A549 (cell line): Measurements from ENCODE around the gene KNOP1. TPM values are rescaled to one million over a fixed set of nuclear protein-coding genes. Genes with fewer than 3 reads are reported as not detected.

ENCODE experiments used
- ATAC-seq, 2 experiments: fragments of 200-7000 bp in 1 of 2; fragments of >200 bp in 1 of 2; cut with Nextera tagmentation in 1 of 2; cut with Tn5 transposase in 1 of 2; 3 replicates each; pipeline versions ENCODE4 v1.8.0 to v1.9.1; 2018 to 2020; ENCODE audit warnings: mild to moderate bottlenecking in 1 of 2, moderate library complexity in 1 of 2
- CTCF ChIA-PET: fragments of 300-600 bp; sonication (Branson Sonifier 250); formaldehyde crosslinking; extraction: SDS; loops from one replicate; lab custom pipeline; 2021; ENCODE audit warnings: antibody characterized with exemption, inconsistent platforms; lab: Yijun Ruan, JAX
- POLR2A ChIA-PET: fragments of 350-600 bp; formaldehyde crosslinking; extraction: SDS; loops from one replicate; lab custom pipeline; 2021; ENCODE audit warnings: antibody characterized with exemption, inconsistent platforms; lab: Yijun Ruan, JAX
- DNase-seq, 2 experiments: peaks; one replicate each; pipeline versions ENCODE4 v3.0.0 to v3.0.0-alpha.2; 2011 to 2016; ENCODE audit warnings: low read depth in 1 of 2, low spot score in 1 of 2
- FAIRE-seq: peaks from 2 replicates; lab custom pipeline; 2011; peaks lifted over from hg19 to GRCh38; lab: Jason Lieb, UNC
- H3K27ac ChIP-seq, 2 experiments: fragments of >200 bp; sonication (Bioruptor Twin); formaldehyde crosslinking; 3 replicates each; pipeline ENCODE4 v1.5.1; 2016 to 2017
- H3K4me1 ChIP-seq: fragments of >200 bp; sonication (Bioruptor Twin); formaldehyde crosslinking; 3 replicates; pipeline ENCODE4 v1.6.1; 2016
- H3K4me2 ChIP-seq: fragments of >200 bp; sonication (Bioruptor Twin); formaldehyde crosslinking; 3 replicates; pipeline ENCODE4 v1.6.1; 2016
- H3K4me3 ChIP-seq: fragments of >200 bp; sonication (Bioruptor Twin); formaldehyde crosslinking; 3 replicates; pipeline ENCODE4 v1.5.1; 2016
- H3K9me3 ChIP-seq: fragments of >200 bp; sonication (Bioruptor Twin); formaldehyde crosslinking; 3 replicates; pipeline ENCODE4 v1.6.1; 2016
- CBX2 ChIP-seq: fragments of 200-600 bp; sonication (generic); IDR thresholded peaks from 2 replicates; pipeline ENCODE4 v1.6.1; 2016; ENCODE audit warnings: low read depth, mild to moderate bottlenecking, borderline replicate concordance
- CBX8 ChIP-seq: fragments of 200-600 bp; sonication (generic); IDR thresholded peaks from 2 replicates; pipeline ENCODE4 v1.6.1; 2016
- CEBPB ChIP-seq, 2 experiments: fragments of >200 bp in 1 of 2; sonication (Bioruptor Twin) in 1 of 2; formaldehyde crosslinking in 1 of 2; IDR thresholded peaks; 2 replicates each; pipeline ENCODE4 v1.6.1; 2012 to 2016
- CHD4 ChIP-seq: fragments of 200-600 bp; sonication (generic); IDR thresholded peaks from 2 replicates; pipeline ENCODE4 v1.6.1; 2016; ENCODE audit warnings: antibody characterized with exemption, mild to moderate bottlenecking, borderline replicate concordance
- CTCF ChIP-seq: fragments of >200 bp; sonication (Bioruptor Twin); formaldehyde crosslinking; IDR thresholded peaks from 3 replicates; pipeline ENCODE4 v1.5.1; 2016
- EHF ChIP-seq: fragments of 250-450 bp; sonication (Bioruptor Pico); IDR thresholded peaks from 2 replicates; pipeline ENCODE4 v1.5.0; 2020; ENCODE audit warnings: mild to moderate bottlenecking
- EP300 ChIP-seq, 2 experiments: fragments of >200 bp; sonication (Bioruptor Twin); formaldehyde crosslinking; IDR thresholded peaks; 2 replicates in 1 of 2; 3 replicates in 1 of 2; pipeline ENCODE4 v1.6.1; 2016 to 2017
- FOSL2 ChIP-seq, 2 experiments: fragments of 450-650 bp in 1 of 2; fragments of >200 bp in 1 of 2; sonication (Bioruptor Twin) in 1 of 2; formaldehyde crosslinking; IDR thresholded peaks; 2 replicates each; pipeline versions ENCODE4 v1.5.0 to v1.6.1; 2016 to 2020; ENCODE audit warnings: mild to moderate bottlenecking in 1 of 2, moderate library complexity in 1 of 2
- FOXS1 ChIP-seq: fragments of 250-450 bp; sonication (Bioruptor Pico); IDR thresholded peaks from 2 replicates; pipeline ENCODE4 v1.5.0; 2020; ENCODE audit warnings: mild to moderate bottlenecking, moderate library complexity
- HOXB13 ChIP-seq: fragments of 250-450 bp; sonication (Bioruptor Pico); IDR thresholded peaks from 2 replicates; pipeline ENCODE4 v1.5.0; 2020; ENCODE audit warnings: low read depth, mild to moderate bottlenecking, moderate library complexity
- HOXB5 ChIP-seq: fragments of 250-450 bp; sonication (Bioruptor Pico); IDR thresholded peaks from 2 replicates; pipeline ENCODE4 v1.5.0; 2020; ENCODE audit warnings: mild to moderate bottlenecking, moderate library complexity
- JUN ChIP-seq, 2 experiments: fragments of >200 bp; sonication (Bioruptor Twin); formaldehyde crosslinking; IDR thresholded peaks; 2 replicates in 1 of 2; 3 replicates in 1 of 2; pipeline ENCODE4 v1.6.1; 2016 to 2017
- JUNB ChIP-seq: fragments of >200 bp; sonication (Bioruptor Twin); formaldehyde crosslinking; IDR thresholded peaks from 2 replicates; pipeline ENCODE4 v1.6.1; 2016
- KDM1A ChIP-seq: fragments of 200-600 bp; sonication (generic); IDR thresholded peaks from 2 replicates; pipeline ENCODE4 v1.6.1; 2016; ENCODE audit warnings: low read depth, mild to moderate bottlenecking
- KDM5A ChIP-seq: fragments of 200-600 bp; sonication (generic); IDR thresholded peaks from 2 replicates; pipeline ENCODE4 v1.6.1; 2016; ENCODE audit warnings: antibody characterized with exemption, mild to moderate bottlenecking
- MAFK ChIP-seq: fragments of 450-650 bp; IDR thresholded peaks from 2 replicates; pipeline ENCODE4 v1.6.1; 2014; ENCODE audit not compliant: partially characterized antibody
- MAX ChIP-seq: IDR thresholded peaks from 2 replicates; pipeline ENCODE4 v1.6.1; 2012
- MYC ChIP-seq: IDR thresholded peaks from 2 replicates; pipeline ENCODE4 v1.6.1; 2012; ENCODE audit warnings: mild to moderate bottlenecking, inconsistent platforms, low read length, improper control_type of control experiment, borderline replicate concordance
- NFE2L2 ChIP-seq: fragments of 150-350 bp; conservative IDR thresholded peaks from 2 replicates; pipeline ENCODE4 v1.6.1; 2014; ENCODE audit warnings: low read length
- POLR2A ChIP-seq: IDR thresholded peaks from 2 replicates; pipeline ENCODE4 v1.6.1; 2012; ENCODE audit warnings: mild to moderate bottlenecking, low read length
- RAD21 ChIP-seq, 2 experiments: fragments of >200 bp in 1 of 2; sonication (Bioruptor Twin) in 1 of 2; formaldehyde crosslinking in 1 of 2; IDR thresholded peaks in 1 of 2; conservative IDR thresholded peaks in 1 of 2; 2 replicates in 1 of 2; 3 replicates in 1 of 2; pipeline ENCODE4 v1.6.1; 2012 to 2018; ENCODE audit warnings: inconsistent platforms in 1 of 2
- RCOR1 ChIP-seq: fragments of 150-350 bp; IDR thresholded peaks from 2 replicates; pipeline ENCODE4 v1.6.1; 2014; ENCODE audit warnings: antibody characterized with exemption, low read length, low read depth
- REST ChIP-seq: fragments of 200-600 bp; sonication (generic); IDR thresholded peaks from 2 replicates; pipeline ENCODE4 v1.6.1; 2016; ENCODE audit warnings: antibody characterized with exemption, mild to moderate bottlenecking, moderate library complexity
- SMC3 ChIP-seq: fragments of >200 bp; sonication (Bioruptor Twin); formaldehyde crosslinking; IDR thresholded peaks from 3 replicates; pipeline ENCODE4 v1.6.1; 2018; ENCODE audit warnings: inconsistent platforms
- ZNF302 ChIP-seq: fragments of 250-450 bp; sonication (Bioruptor Pico); IDR thresholded peaks from 2 replicates; pipeline ENCODE4 v1.9.0; 2021; ENCODE audit warnings: inconsistent platforms, mild to moderate bottlenecking, moderate library complexity
- WGBS: methylation state at CpG from one replicate; pipeline ENCODE4 v1.1.6; 2017; ENCODE audit errors: missing lambda C conversion rate; 5-methylcytosine and 5-hydroxymethylcytosine counted together
- polyA plus RNA-seq, 4 experiments: library from polyadenylated mRNA; depleted of rRNA in 3 of 4; stranded (reverse); fragments of >200 nt; fragmentation: RNase III in 1 of 4; extraction: RNeasy Plus Mini Kit Qiagen cat#74134 plus additional on column Dnase treatment in 1 of 4; gene quantifications; 2 replicates in 3 of 4; 3 replicates in 1 of 4; pipeline ENCODE4 v1.2.3, GENCODE V29; 2011 to 2017
- TF ChIP-seq, protein P1 (sequence below): fragments of 450-650 bp; IDR thresholded peaks from 2 replicates; pipeline ENCODE4 v1.6.1; 2014; ENCODE audit warnings: antibody characterized with exemption
- TF ChIP-seq, protein P2 (sequence below): IDR thresholded peaks from 2 replicates; pipeline ENCODE4 v1.6.1; 2012; ENCODE audit warnings: low read depth, borderline replicate concordance

Gene KNOP1
- polyA plus RNA-seq, 2 of the 4 experiments (the other 2 are of a cell fraction) = 38.2 to 44.8 TPM

GRCh38 chr16:19687279-19687678 lies 30.7 kb downstream of the KNOP1 start:
- no peak for ATAC-seq
- CTCF ChIA-PET = interaction anchor here (0.6 kb wide), 1 partner anchor 55 kb away, joined by 4 read pairs; no protein-coding TSS in a partner anchor
- H3K9me3 ChIP-seq = no peaks in the 10 kb centered on the region
- H3K4me1 ChIP-seq = no peaks in the 10 kb centered on the region
- no peak for FAIRE-seq
- POLR2A ChIA-PET = no interaction called here
- H3K27ac ChIP-seq = no peak overlapping the region
- H3K4me2 ChIP-seq = no peak overlapping the region
- 88% methylated on average over 7 of the region's 7 CpGs for WGBS
- no peak for TF ChIP-seq CEBPB (IDR thresholded peaks at IDR 0.05)
- TF ChIP-seq REST = no peak
- no peak for TF ChIP-seq POLR2A
- no peak for TF ChIP-seq CHD4
- TF ChIP-seq EHF (CRISPR knock-in tag) = no peak
- no peak for TF ChIP-seq MYC
- no peak for TF ChIP-seq EP300 (IDR thresholded peaks at IDR 0.05)
- TF ChIP-seq NFE2L2 = no peak
- no peak for TF ChIP-seq HOXB5 (CRISPR knock-in tag)
- TF ChIP-seq CTCF = no peak
- no peak for TF ChIP-seq KDM5A
- TF ChIP-seq FOSL2 (IDR thresholded peaks at IDR 0.05) = no peak
- TF ChIP-seq FOSL2 (CRISPR knock-in tag; IDR thresholded peaks at IDR 0.05) = no peak
- no peak for TF ChIP-seq RCOR1
- no peak for TF ChIP-seq MAX
- TF ChIP-seq, all 56 proteins: peak for 0
- DNase-seq = no peak
- H3K4me3 ChIP-seq = no peak overlapping the region

DNA sequence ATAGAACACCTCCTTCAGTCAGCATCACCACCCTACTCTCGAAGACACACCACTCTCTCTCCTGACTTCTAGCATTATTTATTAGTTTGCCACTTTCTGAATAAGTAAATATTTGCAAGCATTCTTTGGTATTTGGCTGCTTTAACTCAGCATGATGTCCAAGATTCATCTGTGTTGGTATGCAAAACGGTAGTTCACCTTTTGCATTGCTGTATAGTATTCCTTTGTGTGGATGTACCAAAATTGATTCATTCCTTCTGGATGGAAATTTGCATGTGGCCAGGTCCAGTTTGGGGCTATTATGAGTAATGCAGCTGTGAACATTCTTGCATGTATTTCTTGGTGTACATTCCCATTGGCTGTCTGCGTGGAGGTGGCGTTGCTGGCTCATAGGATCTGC lies 32.9 kb downstream of the KNOP1 start:
- POLR2A ChIA-PET = no interaction called here
- DNase-seq = no peak
- no peak overlapping the region for H3K27ac ChIP-seq
- H3K9me3 ChIP-seq = no peaks in the 10 kb centered on the region
- no peak overlapping the region for H3K4me3 ChIP-seq
- H3K4me2 ChIP-seq = no peak overlapping the region
- no peaks in the 10 kb centered on the region for H3K4me1 ChIP-seq
- CTCF ChIA-PET = interaction anchor here (0.8 to 0.9 kb wide), 3 partner anchors 9 to 201 kb away, joined by 4 to 5 read pairs (median 4); no protein-coding TSS in a partner anchor
- FAIRE-seq = no peak
- 92% methylated on average over 4 of the region's 4 CpGs for WGBS
- TF ChIP-seq MAFK (no peak), KDM1A (peak; percentile 37; the same call in 1 of the 2 replicates)
- no peak for ATAC-seq

DNA sequence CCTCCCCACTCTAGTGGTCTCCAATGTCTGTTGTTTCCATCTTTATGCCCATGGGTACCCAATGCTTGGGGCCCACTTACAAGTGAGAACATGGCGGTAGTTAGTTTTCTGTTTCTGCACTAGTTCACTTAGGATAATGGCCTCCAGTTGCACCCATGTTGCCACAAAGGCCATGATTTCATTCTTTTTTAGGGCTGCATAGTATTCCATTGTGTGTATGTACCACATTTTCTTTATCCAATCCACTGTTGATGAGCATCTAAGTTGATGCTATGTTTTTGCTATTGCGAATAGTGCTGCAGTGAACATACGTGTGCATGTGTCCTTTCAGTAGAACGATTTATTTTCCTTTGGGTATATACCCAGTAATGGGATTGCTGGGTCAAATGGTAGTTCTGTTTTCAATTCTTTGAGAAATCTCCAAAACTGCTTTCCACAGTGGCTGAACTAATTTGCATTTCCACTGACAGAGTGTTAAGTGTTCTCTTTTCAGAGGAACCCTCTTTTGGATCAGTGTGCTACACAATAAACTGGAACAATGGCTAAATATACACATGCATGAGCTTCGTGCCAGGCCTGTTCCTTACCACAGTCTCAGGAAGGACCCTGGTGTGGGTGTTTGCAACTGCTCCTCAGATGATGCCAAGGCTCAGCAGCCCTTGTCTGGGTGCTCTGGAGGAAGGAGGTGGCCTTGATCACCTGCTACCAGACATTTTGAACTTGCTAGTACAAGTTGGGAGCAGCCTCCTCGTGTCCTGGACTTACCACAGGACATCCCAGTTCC lies 34.4 kb downstream of the KNOP1 start:
- ATAC-seq (no peak), DNase-seq (no peak), FAIRE-seq (no peak)
- ChIA-PET CTCF (interaction anchor here (0.9 kb wide), 1 partner anchor 9 kb away, joined by 3 read pairs; no protein-coding TSS in a partner anchor), POLR2A (no interaction called here)
- Histone ChIP-seq H3K9me3 (no peaks in the 10 kb centered on the region), H3K4me2 (no peak overlapping the region), H3K4me3 (no peak overlapping the region), H3K27ac (no peak overlapping the region), H3K4me1 (no peaks in the 10 kb centered on the region)
- WGBS = 92% methylated on average over 6 of the region's 6 CpGs
- no peak for TF ChIP-seq FOXS1 (CRISPR knock-in tag)
- TF ChIP-seq KDM5A = no peak
- TF ChIP-seq, protein P1, sequence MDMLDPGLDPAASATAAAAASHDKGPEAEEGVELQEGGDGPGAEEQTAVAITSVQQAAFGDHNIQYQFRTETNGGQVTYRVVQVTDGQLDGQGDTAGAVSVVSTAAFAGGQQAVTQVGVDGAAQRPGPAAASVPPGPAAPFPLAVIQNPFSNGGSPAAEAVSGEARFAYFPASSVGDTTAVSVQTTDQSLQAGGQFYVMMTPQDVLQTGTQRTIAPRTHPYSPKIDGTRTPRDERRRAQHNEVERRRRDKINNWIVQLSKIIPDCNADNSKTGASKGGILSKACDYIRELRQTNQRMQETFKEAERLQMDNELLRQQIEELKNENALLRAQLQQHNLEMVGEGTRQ = no peak
- TF ChIP-seq, protein P2, sequence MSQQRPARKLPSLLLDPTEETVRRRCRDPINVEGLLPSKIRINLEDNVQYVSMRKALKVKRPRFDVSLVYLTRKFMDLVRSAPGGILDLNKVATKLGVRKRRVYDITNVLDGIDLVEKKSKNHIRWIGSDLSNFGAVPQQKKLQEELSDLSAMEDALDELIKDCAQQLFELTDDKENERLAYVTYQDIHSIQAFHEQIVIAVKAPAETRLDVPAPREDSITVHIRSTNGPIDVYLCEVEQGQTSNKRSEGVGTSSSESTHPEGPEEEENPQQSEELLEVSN = no peak
- TF ChIP-seq CEBPB (IDR thresholded peaks at IDR 0.05) = no peak
- TF ChIP-seq FOSL2 (IDR thresholded peaks at IDR 0.05) = no peak
- no peak for TF ChIP-seq FOSL2 (CRISPR knock-in tag; IDR thresholded peaks at IDR 0.05)
- TF ChIP-seq JUNB = no peak
- no peak for TF ChIP-seq MAX
- no peak for TF ChIP-seq EP300 (IDR thresholded peaks at IDR 0.05)
- TF ChIP-seq RAD21 (conservative IDR thresholded peaks at IDR 0.05 in 1 of 2, IDR thresholded peaks at IDR 0.05 in 1 of 2) = no peak
- no peak for TF ChIP-seq HOXB13 (CRISPR knock-in tag)
- TF ChIP-seq ZNF302 (CRISPR knock-in tag) = no peak
- no peak for TF ChIP-seq CBX8
- TF ChIP-seq SMC3 = no peak
- no peak for TF ChIP-seq CBX2
- no peak for TF ChIP-seq JUN (IDR thresholded peaks at IDR 0.05)
